NT2/D1 (cell line): ENCODE data around the gene ACTR2.

Experiments
- SUZ12 ChIP-seq: IDR thresholded peaks from 2 replicates; pipeline ENCODE4 v1.6.1; 2011; ENCODE audit not compliant: insufficient read length, insufficient read depth; ENCODE audit errors: extremely low read depth
- YY1 ChIP-seq: IDR thresholded peaks from 2 replicates; pipeline ENCODE4 v1.6.1; 2011; ENCODE audit not compliant: insufficient read length, insufficient read depth
- ZNF274 ChIP-seq: IDR thresholded peaks from 2 replicates; pipeline ENCODE4 v1.6.1; 2011; ENCODE audit warnings: mild to moderate bottlenecking, low read depth, low read length

- no peak for TF ChIP-seq ZNF274
- no peak for TF ChIP-seq SUZ12
- TF ChIP-seq YY1: no peak
These were observed 47.7 kb downstream of the ACTR2 start for GRCh38 chr2:65275141-65275915.
